Hepatocyte (in vitro differentiated cells): ENCODE results near the gene ABCG2.

ENCODE experiments used
- CTCF ChIP-seq: fragments of 200-600 bp; sonication (generic); IDR thresholded peaks from 2 replicates; pipeline ENCODE4 v1.5.1; 2016; ENCODE audit warnings: antibody characterized with exemption, mild to moderate bottlenecking; ENCODE audit not compliant: poor library complexity
- EZH2phosphoT487 ChIP-seq: fragments of 200-600 bp; sonication (generic); IDR thresholded peaks from one replicate; pipeline ENCODE4 v1.6.1; 2018; ENCODE audit warnings: antibody characterized with exemption, mild to moderate bottlenecking, low read depth, moderate library complexity; ENCODE audit not compliant: unreplicated experiment, severe bottlenecking

DNA sequence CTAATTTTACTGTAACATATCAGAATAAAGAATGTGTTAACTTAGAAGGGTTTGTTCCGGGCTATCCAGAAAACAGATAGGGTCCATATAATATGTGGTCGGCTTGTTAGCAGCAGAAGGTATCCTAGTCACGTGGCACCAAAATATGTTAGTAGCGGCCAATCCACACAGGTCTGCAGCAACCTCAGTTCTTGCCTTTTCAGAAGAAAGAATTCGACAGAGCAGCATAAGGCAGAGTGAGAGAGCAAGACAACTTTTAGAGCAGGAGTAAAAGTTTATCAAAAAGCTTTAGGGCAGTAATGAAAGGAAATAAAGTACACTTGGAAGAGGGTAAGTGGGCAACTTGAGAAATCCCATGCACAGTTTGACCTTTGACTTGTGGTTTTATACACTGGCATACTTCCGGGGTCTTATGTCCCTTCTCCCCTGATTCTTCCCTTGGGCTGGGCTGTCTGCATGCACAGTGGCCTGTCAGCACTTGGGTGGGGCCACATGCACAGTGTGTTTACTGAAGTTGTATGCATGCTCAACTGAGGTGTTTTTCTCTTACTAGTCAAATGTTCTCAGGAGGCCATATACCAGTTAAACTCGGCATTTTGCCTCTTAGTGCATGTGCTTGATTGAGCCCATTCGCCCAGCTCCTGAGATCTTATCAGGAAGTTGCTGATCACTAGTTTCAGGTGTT is 37.0 kb upstream of the ABCG2 start:
- TF ChIP-seq EZH2phosphoT487 (no peak), CTCF (no peak)
